Left ventricle myocardium superior (tissue), 1 donor: ENCODE data around the gene TTLL6. TPM values are rescaled to one million over a fixed set of nuclear protein-coding genes. Genes with fewer than 3 reads are reported as not detected.
"Not testable (repeated sequence)": the region's sequence is repeated elsewhere in the genome, so short reads cannot be mapped to it uniquely, and the experiment has no call there.

ENCODE experiments used
- ATAC-seq: fragments of 200-7000 bp; cut with Tn5 transposase; one replicate; pipeline ENCODE4 v1.9.1; 2020; ENCODE audit warnings: mild to moderate bottlenecking, moderate library complexity
- DNase-seq: peaks from one replicate; pipeline ENCODE4 v3.0.0-alpha.2; 2020
- intact Hi-C: fragments of 100-400 bp; cut with micrococcal nuclease; formaldehyde crosslinking; loops from one replicate; pipeline ENCODE4 v1.11.0; 2022
- long read RNA-seq: library from polyadenylated mRNA; unstranded; transcript quantifications from one replicate; pipeline ENCODE4 v2.0.0, GENCODE V29; 2021
- total RNA-seq: library from RNA; stranded (reverse); fragmentation: NEBNext Ultra II Directional; extraction: Animal tissue kit (Norgen Biotek cat#: 25700); gene quantifications from one replicate; pipeline ENCODE4 v1.2.1, GENCODE V29; 2021
- donor health status: DM: no; HTN: yes; CAD: no; lungs with severe emphysema.

TTLL6 gene
- not detected for total RNA-seq
- long read RNA-seq: 0 reads

- ATAC-seq (peak; percentile 99), DNase-seq (peak; percentile 89)
- intact Hi-C loops: no loop called here
These were observed at the start of gene TTLL6 for GRCh38 chr17:48816774-48817590. TTLL6 (minus strand) TSS chr17:48817229; CDS start chr17:48817072, 157 bp downstream.

DNA sequence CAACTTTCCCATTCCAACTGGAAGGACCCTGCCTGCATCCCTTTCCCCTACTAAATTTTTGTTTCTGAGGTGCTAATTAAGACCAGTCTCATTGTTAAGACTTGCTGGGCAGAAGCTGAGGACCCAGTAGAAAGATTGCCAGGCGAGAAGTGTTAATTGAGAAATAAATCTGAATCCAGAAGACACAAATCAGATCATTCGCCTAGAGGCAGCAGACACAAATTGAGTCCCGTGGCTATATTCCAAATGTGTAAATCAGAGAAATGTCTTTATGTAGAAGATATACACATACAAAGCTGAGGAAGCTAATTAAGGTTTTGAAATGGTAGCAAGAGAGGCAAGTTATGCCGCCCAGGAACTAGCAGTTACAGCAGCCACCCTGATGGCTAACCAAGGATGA is 43.4 kb upstream of the TTLL6 start:
- intact Hi-C loops: no loop called here
- ATAC-seq: no peak
- DNase-seq: no peak

DNA sequence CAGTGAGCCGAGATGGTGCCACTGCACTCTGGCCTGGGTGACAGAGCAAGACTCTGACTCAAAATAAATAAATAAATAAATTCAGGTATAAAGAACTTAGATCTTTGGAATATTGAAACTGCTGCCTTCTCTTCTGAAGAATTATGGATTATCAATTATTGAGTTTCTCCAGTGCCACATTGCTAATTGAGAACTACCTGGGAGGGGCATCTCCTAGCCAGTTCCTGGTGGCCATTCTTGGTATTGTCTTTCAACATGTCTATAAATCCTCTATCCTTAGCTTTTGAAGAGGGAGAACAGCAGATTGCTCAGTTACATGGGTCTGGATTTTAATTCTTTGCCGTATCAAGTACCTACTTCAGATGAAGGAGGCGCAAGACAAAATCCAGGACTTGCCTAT is 43.0 kb upstream of the TTLL6 start:
- intact Hi-C loops: no loop called here
- DNase-seq (no peak), ATAC-seq (no peak)

DNA sequence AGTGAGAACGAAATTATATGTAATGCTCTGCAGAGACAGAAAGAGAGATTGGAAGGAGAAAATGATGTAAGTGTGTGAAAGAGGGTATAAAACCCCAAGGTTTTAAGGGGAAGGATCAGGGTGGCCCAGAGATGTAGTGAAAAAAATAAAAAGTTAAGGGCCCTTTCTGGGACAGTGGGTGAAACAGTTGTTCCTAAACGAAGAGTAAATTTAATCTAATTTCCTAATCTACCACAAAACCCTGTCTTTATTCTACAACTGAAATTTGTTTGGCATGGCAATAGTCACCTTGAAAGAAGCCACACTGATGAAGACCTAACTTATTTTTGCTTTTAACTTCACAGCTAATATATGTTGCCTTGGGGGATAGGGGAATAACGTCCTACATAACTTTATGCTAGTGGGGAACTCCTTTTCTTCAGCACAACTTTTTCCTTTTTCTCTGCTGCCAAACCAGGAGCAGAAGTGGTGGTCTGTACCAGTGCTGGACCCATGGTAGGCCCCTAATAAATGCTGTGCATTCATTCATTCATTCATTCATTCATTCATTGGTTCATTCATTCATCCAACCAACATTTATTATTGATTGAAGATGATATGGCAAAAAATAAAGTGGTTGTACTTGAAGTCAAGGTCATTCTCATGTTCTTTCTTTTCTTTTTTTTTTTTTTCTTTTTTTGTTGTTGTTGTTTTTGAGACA is 39.2 kb upstream of the TTLL6 start:
- ATAC-seq (no peak), DNase-seq (no peak)
- intact Hi-C loops: no loop called here

- DNase-seq (no peak), ATAC-seq (no peak)
- intact Hi-C loops: no loop called here
These were observed 37.9 kb upstream of the TTLL6 start for GRCh38 chr17:48854774-48855476.

DNA sequence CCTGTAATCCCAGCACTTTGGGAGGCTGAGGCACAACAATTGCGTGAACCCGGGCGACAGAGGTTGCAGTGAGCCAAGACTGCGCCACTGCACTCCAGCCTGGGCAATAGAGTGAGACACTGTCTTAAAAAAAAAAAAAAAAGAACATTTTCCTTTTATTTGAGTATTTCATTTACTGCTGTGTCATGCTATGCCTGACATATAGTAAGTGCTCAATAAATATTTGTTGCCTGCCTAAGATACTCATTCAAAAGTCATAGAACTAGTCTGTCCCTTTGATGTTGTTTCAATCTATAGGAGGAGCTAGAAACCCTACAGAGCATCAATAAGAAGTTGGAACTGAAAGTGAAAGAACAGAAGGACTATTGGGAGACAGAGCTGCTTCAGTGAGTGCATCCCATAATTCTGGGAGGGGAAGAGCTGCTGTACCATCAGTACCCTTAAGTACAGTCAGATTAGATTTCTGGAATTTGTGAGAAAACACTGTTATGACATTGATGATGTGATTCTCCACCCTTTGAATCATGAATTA is 33.8 kb upstream of the TTLL6 start:
- DNase-seq (no peak), ATAC-seq (no peak)
- intact Hi-C loops: no loop called here

DNA sequence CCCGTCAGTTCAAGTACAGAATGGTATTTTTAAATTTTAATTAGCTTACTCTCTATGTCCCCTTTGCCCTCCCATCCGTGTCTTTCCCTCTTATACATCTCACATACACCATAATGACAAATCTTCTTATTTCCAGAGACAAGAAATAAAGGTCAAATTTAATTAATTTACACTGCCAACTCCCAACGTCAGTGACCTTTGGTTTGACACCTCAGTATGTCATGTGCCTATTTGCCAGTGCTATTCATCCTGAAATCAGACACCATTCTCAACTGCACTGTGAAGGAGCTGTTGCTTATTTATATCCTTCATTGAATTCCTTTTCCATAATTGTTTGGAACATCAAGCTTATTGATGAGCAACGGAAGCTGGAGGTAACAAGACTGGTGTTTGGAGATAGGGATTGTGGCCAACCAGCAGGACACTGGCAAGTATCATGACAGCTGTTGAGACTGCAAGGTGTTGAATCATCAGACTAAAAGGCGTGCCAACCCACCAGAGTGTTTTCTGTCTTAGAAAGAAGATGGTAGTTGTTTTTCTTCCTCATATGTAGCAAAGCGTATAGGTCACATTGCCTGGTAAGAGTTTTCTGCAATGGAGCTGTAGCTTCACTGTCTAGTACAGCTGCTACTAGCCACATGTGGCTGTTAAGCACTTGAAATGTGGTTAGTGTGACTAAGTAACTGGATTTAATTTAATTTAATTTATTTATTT is 26.3 kb upstream of the TTLL6 start:
- ATAC-seq (peak; percentile 30), DNase-seq (no peak)
- intact Hi-C loops: no loop called here

GRCh38 chr17:48842746-48843145 is 25.7 kb upstream of the TTLL6 start:
- intact Hi-C loops: no loop called here
- DNase-seq (no peak), ATAC-seq (no peak)

- DNase-seq: no peak
- ATAC-seq: peak; percentile 70
- intact Hi-C loops: no loop called here
These were observed 24.4 kb upstream of the TTLL6 start for GRCh38 chr17:48841395-48841831.

DNA sequence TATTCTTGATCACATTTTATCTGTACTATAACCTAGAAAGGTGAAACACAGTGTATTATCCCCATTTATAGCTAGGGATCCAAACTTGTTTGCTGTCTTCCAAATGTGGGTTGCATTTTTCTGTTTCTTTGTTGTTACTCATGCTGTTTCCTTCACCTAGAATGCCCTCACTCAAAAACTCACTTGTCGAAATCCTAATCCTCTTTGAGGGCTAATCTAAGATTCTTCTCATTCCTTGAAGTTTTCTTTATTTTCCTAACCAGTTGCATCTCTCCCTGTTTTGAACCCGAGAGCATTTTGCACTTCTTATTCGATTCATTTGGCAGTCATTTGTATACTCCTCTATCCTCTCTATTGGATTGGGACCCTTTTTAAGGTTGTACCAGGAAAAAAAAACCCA is 23.4 kb upstream of the TTLL6 start:
- intact Hi-C loops: no loop called here
- DNase-seq (no peak), ATAC-seq (no peak)

- DNase-seq, intact Hi-C loops, ATAC-seq: not testable (repeated sequence)
These were observed 20.4 kb upstream of the TTLL6 start for GRCh38 chr17:48837458-48837857.

GRCh38 chr17:48835971-48836370 is 18.9 kb upstream of the TTLL6 start:
- no peak for ATAC-seq
- intact Hi-C loops: no loop called here
- DNase-seq: no peak

GRCh38 chr17:48834973-48835372 is 17.9 kb upstream of the TTLL6 start:
- intact Hi-C loops: no loop called here
- DNase-seq: no peak
- no peak for ATAC-seq

DNA sequence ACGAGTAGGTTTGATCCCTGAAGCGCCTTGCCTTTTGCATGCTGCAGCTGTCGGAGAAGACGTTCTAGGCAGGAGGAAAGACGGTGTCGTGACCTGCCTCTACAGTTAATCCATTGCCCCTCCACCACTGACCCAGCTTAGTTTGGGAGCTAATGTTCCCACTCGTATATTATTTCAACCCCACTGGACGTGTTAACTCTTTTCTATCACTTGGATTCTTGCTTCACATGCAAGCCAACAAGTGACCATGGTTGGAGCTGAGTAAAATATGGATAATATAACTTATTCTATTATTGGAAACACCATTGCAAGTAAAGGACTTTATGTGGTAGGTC is 14.5 kb upstream of the TTLL6 start:
- no peak for DNase-seq
- intact Hi-C loops: no loop called here
- no peak for ATAC-seq

DNA sequence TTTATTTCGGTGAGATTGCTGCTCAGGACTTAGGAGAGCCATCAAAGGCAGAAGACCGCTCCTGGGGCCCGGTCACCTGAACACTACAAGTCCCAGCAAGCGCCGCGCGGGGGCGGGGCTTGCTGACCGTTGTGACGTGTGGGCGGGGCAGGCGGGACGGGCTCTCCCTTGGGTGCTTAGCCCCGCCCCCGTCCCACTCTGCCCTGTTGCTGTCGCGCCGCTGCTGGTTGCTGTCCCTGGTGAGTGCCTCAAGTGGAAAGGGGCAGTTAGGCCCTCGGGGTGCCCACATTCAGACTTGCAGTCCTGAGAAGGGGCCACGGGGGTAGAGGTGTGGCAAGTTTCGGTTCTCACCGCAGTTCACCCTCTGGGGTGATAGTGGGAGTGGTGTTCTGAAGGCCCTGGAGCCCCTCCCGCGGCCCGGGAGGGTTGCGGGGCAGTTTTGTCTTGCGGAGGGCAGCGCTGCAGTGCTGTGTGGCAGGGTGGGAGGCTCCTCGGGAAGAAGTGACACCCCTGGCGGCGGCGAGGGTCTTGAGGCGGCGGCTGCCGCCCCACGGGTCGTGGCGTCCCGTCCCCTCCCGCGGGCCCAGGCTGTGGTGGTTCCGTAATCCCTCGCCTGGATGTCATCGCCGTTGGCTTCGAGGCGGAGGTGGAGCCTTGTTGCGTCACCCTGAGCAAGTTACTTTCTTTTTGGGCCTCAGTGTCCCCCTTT is 14.0 kb upstream of the TTLL6 start, which contains the start of gene CALCOCO2:
CALCOCO2 (plus strand) TSS at position 196 of the 709 bp plus-strand sequence. CDS start 10,673 bp downstream, outside the sequence.
- intact Hi-C loops: no loop called here

DNA sequence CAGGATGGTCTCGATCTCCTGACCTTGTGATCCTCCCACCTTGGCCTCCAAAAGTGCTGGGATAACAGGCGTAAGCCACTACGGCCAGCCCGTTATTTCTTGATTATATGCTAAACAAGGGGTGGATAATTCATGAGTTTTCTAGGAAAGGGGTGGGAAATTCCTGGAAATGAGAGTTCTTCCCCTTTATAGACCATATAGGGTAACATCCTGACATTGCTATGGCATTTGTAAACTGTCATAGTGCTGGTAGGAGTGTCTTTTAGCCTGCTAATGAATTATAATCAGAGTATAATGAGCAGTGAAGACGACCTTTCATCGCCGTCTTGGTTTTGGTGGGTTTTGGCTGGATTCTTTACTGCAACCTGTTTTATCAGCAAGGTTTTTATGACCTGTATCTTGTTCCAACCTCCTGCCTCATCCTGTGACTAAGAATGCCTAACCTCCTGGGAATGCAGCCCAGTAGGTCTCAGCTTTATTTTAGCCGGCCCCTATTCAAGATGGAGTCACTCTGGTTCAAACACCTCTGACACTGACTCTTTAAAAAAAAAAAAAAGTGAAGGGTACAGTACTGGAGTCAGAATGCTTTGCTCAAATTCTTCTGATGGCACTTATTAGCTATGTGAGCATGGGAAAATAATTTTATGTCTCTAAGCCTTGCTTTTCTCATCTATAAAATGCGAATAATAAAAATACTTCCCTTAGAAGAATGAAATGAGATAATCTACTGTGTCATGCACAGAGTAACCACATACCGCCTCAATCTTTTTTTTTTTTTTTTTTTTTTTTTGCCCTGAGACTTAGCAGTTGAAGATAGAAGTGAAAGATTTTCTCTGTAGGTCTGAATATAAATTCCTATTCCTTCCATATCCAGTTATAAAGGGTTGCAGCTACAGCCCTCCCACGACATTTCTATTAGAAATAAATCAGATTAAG is 8.7 kb upstream of the TTLL6 start:
- ATAC-seq: no peak
- DNase-seq: no peak
- intact Hi-C loops: no loop called here

More for the DNA sequence above, 14.0 kb upstream of the TTLL6 start, which contains the start of gene CALCOCO2:
- DNase-seq (peak; percentile 97), ATAC-seq (peak; percentile 92)

- DNase-seq, intact Hi-C loops, ATAC-seq: not testable (repeated sequence)
These were observed 3.9 kb upstream of the TTLL6 start for GRCh38 chr17:48820936-48821335.
